B cell (primary cell): Measurements from ENCODE around the gene DGCR8.

Experiments
- EZH2 ChIP-seq: IDR thresholded peaks from 2 replicates; pipeline ENCODE4 v1.6.1; 2012; ENCODE audit warnings: borderline replicate concordance, low read depth, mild to moderate bottlenecking, moderate library complexity, low read length; ENCODE audit not compliant: insufficient read depth, poor library complexity, severe bottlenecking
- TF ChIP-seq, protein P1 (sequence below): fragments of 200-600 bp; IDR thresholded peaks from one replicate; pipeline ENCODE4 v1.8.0; 2022; ENCODE audit warnings: antibody characterized with exemption, mild to moderate bottlenecking

DNA sequence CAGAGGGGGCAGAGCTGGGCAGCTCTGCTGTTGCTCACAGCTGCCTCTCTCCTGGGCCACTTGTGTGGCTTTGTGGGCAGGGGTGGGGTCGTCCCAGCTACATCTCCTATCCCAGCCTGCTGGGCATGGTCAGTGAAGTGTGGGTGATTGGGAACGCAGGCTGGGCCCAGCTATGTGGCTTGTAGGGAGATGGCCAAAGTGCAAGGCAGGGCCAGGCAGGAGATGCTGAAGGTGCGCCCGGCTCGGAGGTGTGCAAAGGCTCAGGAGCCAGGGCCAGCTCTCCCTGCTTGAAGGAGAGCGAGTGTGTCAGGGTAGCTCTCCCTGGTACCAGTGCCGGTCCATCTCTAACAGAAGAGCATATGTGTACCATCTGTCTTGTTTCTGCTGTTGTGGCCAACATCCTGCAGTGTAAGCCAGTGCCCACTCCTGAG, 27.4 kb downstream of the DGCR8 start:
- TF ChIP-seq EZH2, result no peak
- TF ChIP-seq, protein P1, sequence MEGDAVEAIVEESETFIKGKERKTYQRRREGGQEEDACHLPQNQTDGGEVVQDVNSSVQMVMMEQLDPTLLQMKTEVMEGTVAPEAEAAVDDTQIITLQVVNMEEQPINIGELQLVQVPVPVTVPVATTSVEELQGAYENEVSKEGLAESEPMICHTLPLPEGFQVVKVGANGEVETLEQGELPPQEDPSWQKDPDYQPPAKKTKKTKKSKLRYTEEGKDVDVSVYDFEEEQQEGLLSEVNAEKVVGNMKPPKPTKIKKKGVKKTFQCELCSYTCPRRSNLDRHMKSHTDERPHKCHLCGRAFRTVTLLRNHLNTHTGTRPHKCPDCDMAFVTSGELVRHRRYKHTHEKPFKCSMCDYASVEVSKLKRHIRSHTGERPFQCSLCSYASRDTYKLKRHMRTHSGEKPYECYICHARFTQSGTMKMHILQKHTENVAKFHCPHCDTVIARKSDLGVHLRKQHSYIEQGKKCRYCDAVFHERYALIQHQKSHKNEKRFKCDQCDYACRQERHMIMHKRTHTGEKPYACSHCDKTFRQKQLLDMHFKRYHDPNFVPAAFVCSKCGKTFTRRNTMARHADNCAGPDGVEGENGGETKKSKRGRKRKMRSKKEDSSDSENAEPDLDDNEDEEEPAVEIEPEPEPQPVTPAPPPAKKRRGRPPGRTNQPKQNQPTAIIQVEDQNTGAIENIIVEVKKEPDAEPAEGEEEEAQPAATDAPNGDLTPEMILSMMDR, result no peak
